HEK293 (cell line): Measurements from ENCODE around the gene SAMD4A.

Source experiments
- CTCF ChIA-PET: fragments of 350-600 bp; formaldehyde crosslinking; extraction: SDS; loops from one replicate; lab custom pipeline; 2021; ENCODE audit warnings: antibody characterized with exemption; lab: Yijun Ruan, JAX
- POLR2A ChIA-PET: fragments of 300-600 bp; formaldehyde crosslinking; extraction: SDS; loops from one replicate; lab custom pipeline; 2020; ENCODE audit warnings: antibody characterized with exemption, inconsistent platforms; lab: Yijun Ruan, JAX
- H3K27ac ChIP-seq: fragments of 200-500 bp; sonication (Bioruptor generic); 2 replicates; pipeline ENCODE4 v1.5.1; 2014; ENCODE audit warnings: low read depth, low read length, control low read depth, inconsistent platforms; ENCODE audit errors: extremely low read depth
- H3K36me3 ChIP-seq, 2 experiments: fragments of 200-500 bp in 1 of 2; sonication (Bioruptor generic) in 1 of 2; 1 replicate in 1 of 2; 2 replicates in 1 of 2; pipeline ENCODE4 v1.5.1; 2014 to 2017; ENCODE audit warnings: inconsistent platforms in 2 of 2, low read length in 2 of 2; ENCODE audit not compliant: control insufficient read depth in 2 of 2, insufficient read depth in 1 of 2
- H3K4me1 ChIP-seq: fragments of 200-500 bp; sonication (Bioruptor generic); 2 replicates; pipeline ENCODE4 v1.5.1; 2014; ENCODE audit warnings: mild to moderate bottlenecking, low read length, inconsistent platforms; ENCODE audit not compliant: control insufficient read depth, insufficient read depth
- H3K4me3 ChIP-seq: 2 replicates; pipeline ENCODE4 v1.5.1; 2011; ENCODE audit warnings: low read depth, mild to moderate bottlenecking, control low read depth, low read length, moderate library complexity
- H3K9me3 ChIP-seq: fragments of 200-500 bp; sonication (Bioruptor generic); 2 replicates; pipeline ENCODE4 v1.5.1; 2014; ENCODE audit warnings: low read depth, low read length, inconsistent platforms; ENCODE audit not compliant: control insufficient read depth, insufficient read depth
- EGR2 ChIP-seq: fragments of 450-650 bp; formaldehyde crosslinking; IDR thresholded peaks from 2 replicates; pipeline ENCODE4 v1.5.1; 2016; ENCODE audit warnings: low read depth, missing biosample characterization, missing genetic modification characterization
- REST ChIP-seq: fragments of 450-650 bp; formaldehyde crosslinking; IDR thresholded peaks from 2 replicates; pipeline ENCODE4 v1.5.1; 2016; ENCODE audit warnings: missing biosample characterization, missing genetic modification characterization
- ZBTB17 ChIP-seq: fragments of 450-650 bp; formaldehyde crosslinking; IDR thresholded peaks from 2 replicates; pipeline ENCODE4 v1.5.1; 2016; ENCODE audit warnings: missing biosample characterization, missing genetic modification characterization
- ZBTB20 ChIP-seq: fragments of 450-650 bp; formaldehyde crosslinking; IDR thresholded peaks from 2 replicates; pipeline ENCODE4 v1.5.1; 2016; ENCODE audit warnings: missing biosample characterization, missing genetic modification characterization
- ZBTB21 ChIP-seq: fragments of 450-650 bp; formaldehyde crosslinking; IDR thresholded peaks from 2 replicates; pipeline ENCODE4 v1.5.1; 2017; ENCODE audit warnings: missing biosample characterization, missing genetic modification characterization
- ZBTB48 ChIP-seq: fragments of 450-650 bp; formaldehyde crosslinking; IDR thresholded peaks from 2 replicates; pipeline ENCODE4 v1.5.1; 2016; ENCODE audit warnings: missing biosample characterization, missing genetic modification characterization
- ZNF146 ChIP-seq: fragments of 450-650 bp; formaldehyde crosslinking; IDR thresholded peaks from 2 replicates; pipeline ENCODE4 v1.5.1; 2016; ENCODE audit warnings: missing biosample characterization, missing genetic modification characterization
- ZNF175 ChIP-seq: fragments of 450-650 bp; formaldehyde crosslinking; IDR thresholded peaks from 2 replicates; pipeline ENCODE4 v1.5.1; 2016; ENCODE audit warnings: missing biosample characterization, missing genetic modification characterization
- ZNF211 ChIP-seq: fragments of 450-650 bp; formaldehyde crosslinking; IDR thresholded peaks from 2 replicates; pipeline ENCODE4 v1.5.1; 2016; ENCODE audit warnings: low read depth, missing biosample characterization, missing genetic modification characterization
- ZNF391 ChIP-seq: fragments of 450-650 bp; formaldehyde crosslinking; IDR thresholded peaks from 2 replicates; pipeline ENCODE4 v1.5.1; 2016; ENCODE audit warnings: low read depth, missing biosample characterization, missing genetic modification characterization, borderline replicate concordance
- ZNF530 ChIP-seq: fragments of 450-650 bp; formaldehyde crosslinking; IDR thresholded peaks from 2 replicates; pipeline ENCODE4 v1.5.1; 2016; ENCODE audit warnings: low read depth, missing biosample characterization, missing genetic modification characterization
- ZNF544 ChIP-seq: fragments of 450-650 bp; formaldehyde crosslinking; IDR thresholded peaks from 2 replicates; pipeline ENCODE4 v1.5.0; 2017; ENCODE audit warnings: missing biosample characterization, missing genetic modification characterization
- TF ChIP-seq, protein P1 (sequence below): fragments of 450-650 bp; formaldehyde crosslinking; IDR thresholded peaks from 2 replicates; pipeline ENCODE4 v1.5.1; 2016; ENCODE audit warnings: missing biosample characterization, missing genetic modification characterization
- TF ChIP-seq, protein P2 (sequence below): fragments of 450-650 bp; formaldehyde crosslinking; conservative IDR thresholded peaks from 2 replicates; pipeline ENCODE4 v1.5.1; 2016; ENCODE audit warnings: low read depth, missing biosample characterization, missing genetic modification characterization
- TF ChIP-seq, protein P3 (sequence below): fragments of 450-650 bp; formaldehyde crosslinking; optimal IDR thresholded peaks from 2 replicates; pipeline ENCODE3; 2016; ENCODE audit warnings: missing biosample characterization, mild to moderate bottlenecking, missing genetic modification characterization

SAMD4A gene

DNA sequence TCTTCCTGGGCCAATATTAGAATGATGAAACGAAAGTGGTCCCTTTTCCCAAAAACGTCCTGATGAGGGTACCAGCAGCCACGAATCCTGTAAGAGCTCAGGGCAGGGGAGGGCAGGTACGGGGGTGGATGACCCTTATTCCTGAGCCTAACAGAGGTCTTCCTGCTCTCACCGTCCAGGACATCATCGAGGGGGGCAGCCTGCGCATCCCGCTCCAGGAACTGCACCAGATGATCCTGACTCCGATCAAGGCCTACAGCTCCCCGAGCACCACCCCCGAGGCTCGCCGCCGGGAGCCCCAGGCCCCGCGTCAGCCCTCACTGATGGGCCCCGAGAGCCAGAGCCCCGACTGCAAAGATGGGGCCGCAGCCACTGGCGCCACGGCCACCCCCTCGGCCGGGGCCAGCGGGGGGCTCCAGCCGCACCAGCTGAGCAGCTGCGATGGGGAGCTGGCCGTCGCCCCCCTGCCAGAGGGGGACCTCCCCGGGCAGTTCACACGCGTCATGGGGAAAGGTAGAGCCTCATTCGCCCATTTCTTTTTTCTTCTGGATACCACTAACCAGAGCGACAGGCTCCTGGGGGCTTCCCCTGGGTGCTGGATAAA is 193.2 kb downstream of the SAMD4A start:
- Histone ChIP-seq H3K27ac (no peak overlapping the region), H3K9me3 (no peaks in the 10 kb centered on the region), H3K4me3 (no peak overlapping the region), H3K4me1 (no peaks in the 10 kb centered on the region), H3K36me3 (peaks cover 0 to 13% of the 10 kb centered on the region in 2 experiments; a peak in 1 of 3 replicates)
- TF ChIP-seq ZNF530 (tag by site-specific recombination) (no peak), ZNF391 (no peak), REST (tag by site-specific recombination) (no peak), ZNF544 (tag by site-specific recombination) (no peak), ZBTB21 (tag by site-specific recombination) (no peak), ZNF146 (tag by site-specific recombination) (no peak), EGR2 (no peak), ZNF211 (tag by site-specific recombination) (no peak), ZBTB17 (tag by site-specific recombination) (no peak), ZBTB48 (tag by site-specific recombination) (no peak), ZNF175 (tag by site-specific recombination) (no peak), ZBTB20 (no peak)
- TF ChIP-seq, protein P1, sequence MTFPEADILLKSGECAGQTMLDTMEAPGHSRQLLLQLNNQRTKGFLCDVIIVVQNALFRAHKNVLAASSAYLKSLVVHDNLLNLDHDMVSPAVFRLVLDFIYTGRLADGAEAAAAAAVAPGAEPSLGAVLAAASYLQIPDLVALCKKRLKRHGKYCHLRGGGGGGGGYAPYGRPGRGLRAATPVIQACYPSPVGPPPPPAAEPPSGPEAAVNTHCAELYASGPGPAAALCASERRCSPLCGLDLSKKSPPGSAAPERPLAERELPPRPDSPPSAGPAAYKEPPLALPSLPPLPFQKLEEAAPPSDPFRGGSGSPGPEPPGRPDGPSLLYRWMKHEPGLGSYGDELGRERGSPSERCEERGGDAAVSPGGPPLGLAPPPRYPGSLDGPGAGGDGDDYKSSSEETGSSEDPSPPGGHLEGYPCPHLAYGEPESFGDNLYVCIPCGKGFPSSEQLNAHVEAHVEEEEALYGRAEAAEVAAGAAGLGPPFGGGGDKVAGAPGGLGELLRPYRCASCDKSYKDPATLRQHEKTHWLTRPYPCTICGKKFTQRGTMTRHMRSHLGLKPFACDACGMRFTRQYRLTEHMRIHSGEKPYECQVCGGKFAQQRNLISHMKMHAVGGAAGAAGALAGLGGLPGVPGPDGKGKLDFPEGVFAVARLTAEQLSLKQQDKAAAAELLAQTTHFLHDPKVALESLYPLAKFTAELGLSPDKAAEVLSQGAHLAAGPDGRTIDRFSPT (tag by site-specific recombination), result no peak
- TF ChIP-seq, protein P2, sequence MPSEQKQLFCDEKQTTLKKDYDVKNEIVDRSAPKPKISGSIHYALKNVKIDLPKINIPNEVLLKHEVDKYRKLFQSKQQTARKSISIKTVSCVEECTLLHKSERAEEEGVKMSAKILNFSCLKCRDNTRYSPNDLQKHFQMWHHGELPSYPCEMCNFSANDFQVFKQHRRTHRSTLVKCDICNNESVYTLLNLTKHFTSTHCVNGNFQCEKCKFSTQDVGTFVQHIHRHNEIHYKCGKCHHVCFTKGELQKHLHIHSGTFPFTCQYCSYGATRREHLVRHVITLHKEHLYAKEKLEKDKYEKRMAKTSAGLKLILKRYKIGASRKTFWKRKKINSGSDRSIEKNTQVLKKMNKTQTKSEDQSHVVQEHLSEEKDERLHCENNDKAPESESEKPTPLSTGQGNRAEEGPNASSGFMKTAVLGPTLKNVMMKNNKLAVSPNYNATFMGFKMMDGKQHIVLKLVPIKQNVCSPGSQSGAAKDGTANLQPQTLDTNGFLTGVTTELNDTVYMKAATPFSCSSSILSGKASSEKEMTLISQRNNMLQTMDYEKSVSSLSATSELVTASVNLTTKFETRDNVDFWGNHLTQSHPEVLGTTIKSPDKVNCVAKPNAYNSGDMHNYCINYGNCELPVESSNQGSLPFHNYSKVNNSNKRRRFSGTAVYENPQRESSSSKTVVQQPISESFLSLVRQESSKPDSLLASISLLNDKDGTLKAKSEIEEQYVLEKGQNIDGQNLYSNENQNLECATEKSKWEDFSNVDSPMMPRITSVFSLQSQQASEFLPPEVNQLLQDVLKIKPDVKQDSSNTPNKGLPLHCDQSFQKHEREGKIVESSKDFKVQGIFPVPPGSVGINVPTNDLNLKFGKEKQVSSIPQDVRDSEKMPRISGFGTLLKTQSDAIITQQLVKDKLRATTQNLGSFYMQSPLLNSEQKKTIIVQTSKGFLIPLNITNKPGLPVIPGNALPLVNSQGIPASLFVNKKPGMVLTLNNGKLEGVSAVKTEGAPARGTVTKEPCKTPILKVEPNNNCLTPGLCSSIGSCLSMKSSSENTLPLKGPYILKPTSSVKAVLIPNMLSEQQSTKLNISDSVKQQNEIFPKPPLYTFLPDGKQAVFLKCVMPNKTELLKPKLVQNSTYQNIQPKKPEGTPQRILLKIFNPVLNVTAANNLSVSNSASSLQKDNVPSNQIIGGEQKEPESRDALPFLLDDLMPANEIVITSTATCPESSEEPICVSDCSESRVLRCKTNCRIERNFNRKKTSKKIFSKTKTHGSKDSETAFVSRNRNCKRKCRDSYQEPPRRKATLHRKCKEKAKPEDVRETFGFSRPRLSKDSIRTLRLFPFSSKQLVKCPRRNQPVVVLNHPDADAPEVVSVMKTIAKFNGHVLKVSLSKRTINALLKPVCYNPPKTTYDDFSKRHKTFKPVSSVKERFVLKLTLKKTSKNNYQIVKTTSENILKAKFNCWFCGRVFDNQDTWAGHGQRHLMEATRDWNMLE (tag by site-specific recombination), result no peak
- TF ChIP-seq, protein P3, sequence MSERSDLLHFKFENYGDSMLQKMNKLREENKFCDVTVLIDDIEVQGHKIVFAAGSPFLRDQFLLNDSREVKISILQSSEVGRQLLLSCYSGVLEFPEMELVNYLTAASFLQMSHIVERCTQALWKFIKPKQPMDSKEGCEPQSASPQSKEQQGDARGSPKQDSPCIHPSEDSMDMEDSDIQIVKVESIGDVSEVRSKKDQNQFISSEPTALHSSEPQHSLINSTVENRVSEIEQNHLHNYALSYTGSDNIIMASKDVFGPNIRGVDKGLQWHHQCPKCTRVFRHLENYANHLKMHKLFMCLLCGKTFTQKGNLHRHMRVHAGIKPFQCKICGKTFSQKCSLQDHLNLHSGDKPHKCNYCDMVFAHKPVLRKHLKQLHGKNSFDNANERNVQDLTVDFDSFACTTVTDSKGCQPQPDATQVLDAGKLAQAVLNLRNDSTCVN (tag by site-specific recombination), result no peak
- ChIA-PET CTCF (interaction anchor here (1.3 kb wide), 1 partner anchor 197 kb away, joined by 3 read pairs; no protein-coding TSS in a partner anchor), POLR2A (no interaction called here)
